HEK293 (cell line): ENCODE measurements around the gene RBM20.

Source experiments
- GLIS1 ChIP-seq: fragments of 450-650 bp; formaldehyde crosslinking; IDR thresholded peaks from 2 replicates; pipeline ENCODE4 v1.5.1; 2016; ENCODE audit warnings: missing biosample characterization, missing genetic modification characterization
- GLIS2 ChIP-seq: fragments of 450-650 bp; formaldehyde crosslinking; IDR thresholded peaks from 2 replicates; pipeline ENCODE4 v1.5.1; 2016; ENCODE audit warnings: missing biosample characterization, missing genetic modification characterization
- IKZF3 ChIP-seq: fragments of 450-650 bp; IDR thresholded peaks from 2 replicates; pipeline ENCODE4 v1.5.0; 2018; ENCODE audit warnings: missing biosample characterization, mild to moderate bottlenecking, missing genetic modification characterization, moderate library complexity
- KLF7 ChIP-seq: fragments of 450-650 bp; formaldehyde crosslinking; IDR thresholded peaks from 2 replicates; pipeline ENCODE4 v1.5.1; 2016; ENCODE audit warnings: missing biosample characterization, missing genetic modification characterization, borderline replicate concordance
- PRDM1 ChIP-seq: fragments of 450-650 bp; formaldehyde crosslinking; IDR thresholded peaks from 2 replicates; pipeline ENCODE4; 2016; ENCODE audit warnings: missing biosample characterization, missing genetic modification characterization
- ZBTB8A ChIP-seq: fragments of 450-650 bp; formaldehyde crosslinking; IDR thresholded peaks from 2 replicates; pipeline ENCODE4 v1.5.1; 2016; ENCODE audit warnings: missing biosample characterization, missing genetic modification characterization
- ZFP37 ChIP-seq: fragments of 450-650 bp; formaldehyde crosslinking; IDR thresholded peaks from 2 replicates; pipeline ENCODE4 v1.5.1; 2016; ENCODE audit warnings: missing biosample characterization, missing genetic modification characterization
- ZFP69B ChIP-seq: fragments of 450-650 bp; formaldehyde crosslinking; IDR thresholded peaks from 2 replicates; pipeline ENCODE4 v1.5.1; 2016; ENCODE audit warnings: missing biosample characterization, missing genetic modification characterization
- ZIC2 ChIP-seq: fragments of 450-650 bp; formaldehyde crosslinking; IDR thresholded peaks from 2 replicates; pipeline ENCODE4 v1.5.1; 2016; ENCODE audit warnings: missing biosample characterization, missing genetic modification characterization
- ZNF132 ChIP-seq: fragments of 450-650 bp; formaldehyde crosslinking; IDR thresholded peaks from 2 replicates; pipeline ENCODE4 v1.5.1; 2017; ENCODE audit warnings: missing biosample characterization, missing genetic modification characterization, borderline replicate concordance
- ZNF140 ChIP-seq: fragments of 450-650 bp; formaldehyde crosslinking; IDR thresholded peaks from 2 replicates; pipeline ENCODE4 v1.5.1; 2016; ENCODE audit warnings: missing biosample characterization, missing genetic modification characterization
- ZNF335 ChIP-seq: fragments of 450-650 bp; formaldehyde crosslinking; conservative IDR thresholded peaks from 2 replicates; pipeline ENCODE4 v1.5.1; 2016; ENCODE audit warnings: missing biosample characterization, missing genetic modification characterization
- ZNF366 ChIP-seq: fragments of 450-650 bp; formaldehyde crosslinking; conservative IDR thresholded peaks from 2 replicates; pipeline ENCODE4 v1.5.1; 2016; ENCODE audit warnings: missing biosample characterization, missing genetic modification characterization
- ZNF423 ChIP-seq: fragments of 450-650 bp; formaldehyde crosslinking; IDR thresholded peaks from 2 replicates; pipeline ENCODE4 v1.5.1; 2016; ENCODE audit warnings: missing biosample characterization, missing genetic modification characterization
- ZNF510 ChIP-seq: fragments of 450-650 bp; formaldehyde crosslinking; IDR thresholded peaks from 2 replicates; pipeline ENCODE4 v1.5.1; 2018; ENCODE audit warnings: mild to moderate bottlenecking, missing genetic modification characterization, missing biosample characterization; ENCODE audit not compliant: insufficient replicate concordance
- ZNF561 ChIP-seq: fragments of 450-650 bp; IDR thresholded peaks from 2 replicates; pipeline ENCODE4 v1.5.1; 2018; ENCODE audit warnings: missing biosample characterization, missing genetic modification characterization, borderline replicate concordance
- ZNF626 ChIP-seq: fragments of 450-650 bp; sonication (Bioruptor Pico); formaldehyde crosslinking; IDR thresholded peaks from 2 replicates; pipeline ENCODE4 v1.5.1; 2018; ENCODE audit warnings: missing biosample characterization, missing genetic modification characterization, inconsistent platforms
- ZNF629 ChIP-seq: fragments of 450-650 bp; formaldehyde crosslinking; IDR thresholded peaks from 2 replicates; pipeline ENCODE4 v1.5.1; 2017; ENCODE audit warnings: missing biosample characterization, missing genetic modification characterization
- ZNF664 ChIP-seq: fragments of 450-650 bp; formaldehyde crosslinking; IDR thresholded peaks from 2 replicates; pipeline ENCODE4 v1.5.1; 2016; ENCODE audit warnings: missing biosample characterization, missing genetic modification characterization
- ZNF747 ChIP-seq: fragments of 450-650 bp; formaldehyde crosslinking; IDR thresholded peaks from 2 replicates; pipeline ENCODE4 v1.5.1; 2016; ENCODE audit warnings: missing biosample characterization, missing genetic modification characterization
- ZNF785 ChIP-seq: fragments of 450-650 bp; formaldehyde crosslinking; IDR thresholded peaks from 2 replicates; pipeline ENCODE4 v1.5.1; 2016; ENCODE audit warnings: missing biosample characterization, missing genetic modification characterization
- ZSCAN30 ChIP-seq: fragments of 450-650 bp; IDR thresholded peaks from 2 replicates; pipeline ENCODE4 v1.5.1; 2018; ENCODE audit warnings: missing biosample characterization, mild to moderate bottlenecking, missing genetic modification characterization, moderate library complexity
- ZXDB ChIP-seq: fragments of 450-650 bp; formaldehyde crosslinking; IDR thresholded peaks from 2 replicates; pipeline ENCODE4 v1.5.1; 2016; ENCODE audit warnings: missing biosample characterization, missing genetic modification characterization
- TF ChIP-seq, protein P1 (sequence below): fragments of 450-650 bp; formaldehyde crosslinking; IDR thresholded peaks from 2 replicates; pipeline ENCODE4 v1.5.1; 2016; ENCODE audit warnings: missing biosample characterization, missing genetic modification characterization
- TF ChIP-seq, protein P2 (sequence below): fragments of 450-650 bp; formaldehyde crosslinking; IDR thresholded peaks from 2 replicates; pipeline ENCODE4; 2016; ENCODE audit warnings: missing biosample characterization, missing genetic modification characterization
- TF ChIP-seq, protein P3 (sequence below): fragments of 450-650 bp; formaldehyde crosslinking; IDR thresholded peaks from 2 replicates; pipeline ENCODE4 v1.5.1; 2016; ENCODE audit warnings: missing biosample characterization, missing genetic modification characterization
- TF ChIP-seq, protein P4 (sequence below): fragments of 450-650 bp; formaldehyde crosslinking; IDR thresholded peaks from 2 replicates; pipeline ENCODE4 v1.5.1; 2017; ENCODE audit warnings: missing biosample characterization, mild to moderate bottlenecking, missing genetic modification characterization, moderate library complexity

RBM20 gene

DNA sequence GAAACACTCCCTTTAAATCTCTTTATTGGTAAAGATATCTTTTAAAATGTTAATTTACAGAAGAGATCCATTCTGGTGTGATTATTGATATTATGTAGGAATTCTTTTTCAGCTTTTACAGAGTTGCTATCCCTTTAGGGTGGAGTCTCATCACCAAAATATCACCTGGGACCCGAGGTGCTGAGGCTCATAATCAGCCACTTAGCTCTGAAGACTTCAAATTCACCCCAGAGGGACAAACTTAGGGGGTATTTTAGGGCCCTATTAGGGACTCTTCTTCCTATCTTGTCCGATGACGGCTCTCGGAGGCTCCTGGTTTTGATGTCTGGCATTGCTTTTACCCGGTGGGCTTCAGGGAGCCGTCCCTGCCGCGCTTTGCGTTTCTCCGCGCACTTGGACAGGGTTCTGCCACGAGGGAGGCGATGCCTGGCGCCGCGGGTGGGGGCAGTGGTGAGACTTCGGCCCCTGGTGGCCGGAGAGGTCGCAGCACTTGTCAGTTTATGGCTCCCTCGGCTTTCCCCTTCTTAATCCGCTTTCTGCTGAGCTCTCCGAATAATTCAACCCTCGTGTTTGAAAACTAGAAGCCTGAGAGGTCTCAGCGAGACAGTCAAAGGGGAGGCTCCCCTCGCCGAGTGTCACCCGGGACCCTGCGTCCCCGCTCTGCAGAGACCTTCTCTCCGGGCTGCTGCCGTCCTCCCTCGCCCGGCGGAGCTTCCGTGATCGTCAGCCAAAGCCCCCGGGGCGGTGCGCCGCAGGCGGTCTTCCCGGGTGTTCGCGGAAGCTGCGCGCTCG is 27.8 kb downstream of the RBM20 start (continued):
- TF ChIP-seq, protein P1, sequence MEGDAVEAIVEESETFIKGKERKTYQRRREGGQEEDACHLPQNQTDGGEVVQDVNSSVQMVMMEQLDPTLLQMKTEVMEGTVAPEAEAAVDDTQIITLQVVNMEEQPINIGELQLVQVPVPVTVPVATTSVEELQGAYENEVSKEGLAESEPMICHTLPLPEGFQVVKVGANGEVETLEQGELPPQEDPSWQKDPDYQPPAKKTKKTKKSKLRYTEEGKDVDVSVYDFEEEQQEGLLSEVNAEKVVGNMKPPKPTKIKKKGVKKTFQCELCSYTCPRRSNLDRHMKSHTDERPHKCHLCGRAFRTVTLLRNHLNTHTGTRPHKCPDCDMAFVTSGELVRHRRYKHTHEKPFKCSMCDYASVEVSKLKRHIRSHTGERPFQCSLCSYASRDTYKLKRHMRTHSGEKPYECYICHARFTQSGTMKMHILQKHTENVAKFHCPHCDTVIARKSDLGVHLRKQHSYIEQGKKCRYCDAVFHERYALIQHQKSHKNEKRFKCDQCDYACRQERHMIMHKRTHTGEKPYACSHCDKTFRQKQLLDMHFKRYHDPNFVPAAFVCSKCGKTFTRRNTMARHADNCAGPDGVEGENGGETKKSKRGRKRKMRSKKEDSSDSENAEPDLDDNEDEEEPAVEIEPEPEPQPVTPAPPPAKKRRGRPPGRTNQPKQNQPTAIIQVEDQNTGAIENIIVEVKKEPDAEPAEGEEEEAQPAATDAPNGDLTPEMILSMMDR (tag by site-specific recombination), result peak; percentile 98
- no peak for TF ChIP-seq ZNF785 (tag by site-specific recombination)
- TF ChIP-seq ZFP37, result peak; percentile 65; the same call in 1 of the 2 replicates
- no peak for TF ChIP-seq ZNF510 (tag by site-specific recombination)
- no peak for TF ChIP-seq ZNF132 (tag by site-specific recombination)
- TF ChIP-seq ZNF366 (tag by site-specific recombination), result peak; percentile 24; the same call in 1 of the 2 replicates
- TF ChIP-seq, protein P2, sequence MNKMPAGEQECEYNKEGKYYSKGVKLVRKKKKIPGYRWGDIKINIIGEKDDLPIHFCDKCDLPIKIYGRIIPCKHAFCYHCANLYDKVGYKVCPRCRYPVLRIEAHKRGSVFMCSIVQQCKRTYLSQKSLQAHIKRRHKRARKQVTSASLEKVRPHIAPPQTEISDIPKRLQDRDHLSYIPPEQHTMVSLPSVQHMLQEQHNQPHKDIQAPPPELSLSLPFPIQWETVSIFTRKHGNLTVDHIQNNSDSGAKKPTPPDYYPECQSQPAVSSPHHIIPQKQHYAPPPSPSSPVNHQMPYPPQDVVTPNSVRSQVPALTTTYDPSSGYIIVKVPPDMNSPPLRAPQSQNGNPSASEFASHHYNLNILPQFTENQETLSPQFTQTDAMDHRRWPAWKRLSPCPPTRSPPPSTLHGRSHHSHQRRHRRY, result no peak
- TF ChIP-seq GLIS1 (tag by site-specific recombination), result peak; percentile 59
- peak; percentile 40; the same call in 1 of the 2 replicates for TF ChIP-seq ZXDB
- peak; percentile 62; the same call in 1 of the 2 replicates for TF ChIP-seq ZNF561 (tag by site-specific recombination)
- TF ChIP-seq, protein P3, sequence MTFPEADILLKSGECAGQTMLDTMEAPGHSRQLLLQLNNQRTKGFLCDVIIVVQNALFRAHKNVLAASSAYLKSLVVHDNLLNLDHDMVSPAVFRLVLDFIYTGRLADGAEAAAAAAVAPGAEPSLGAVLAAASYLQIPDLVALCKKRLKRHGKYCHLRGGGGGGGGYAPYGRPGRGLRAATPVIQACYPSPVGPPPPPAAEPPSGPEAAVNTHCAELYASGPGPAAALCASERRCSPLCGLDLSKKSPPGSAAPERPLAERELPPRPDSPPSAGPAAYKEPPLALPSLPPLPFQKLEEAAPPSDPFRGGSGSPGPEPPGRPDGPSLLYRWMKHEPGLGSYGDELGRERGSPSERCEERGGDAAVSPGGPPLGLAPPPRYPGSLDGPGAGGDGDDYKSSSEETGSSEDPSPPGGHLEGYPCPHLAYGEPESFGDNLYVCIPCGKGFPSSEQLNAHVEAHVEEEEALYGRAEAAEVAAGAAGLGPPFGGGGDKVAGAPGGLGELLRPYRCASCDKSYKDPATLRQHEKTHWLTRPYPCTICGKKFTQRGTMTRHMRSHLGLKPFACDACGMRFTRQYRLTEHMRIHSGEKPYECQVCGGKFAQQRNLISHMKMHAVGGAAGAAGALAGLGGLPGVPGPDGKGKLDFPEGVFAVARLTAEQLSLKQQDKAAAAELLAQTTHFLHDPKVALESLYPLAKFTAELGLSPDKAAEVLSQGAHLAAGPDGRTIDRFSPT (tag by site-specific recombination), result no peak
- TF ChIP-seq ZNF626, result no peak
- TF ChIP-seq, protein P4, sequence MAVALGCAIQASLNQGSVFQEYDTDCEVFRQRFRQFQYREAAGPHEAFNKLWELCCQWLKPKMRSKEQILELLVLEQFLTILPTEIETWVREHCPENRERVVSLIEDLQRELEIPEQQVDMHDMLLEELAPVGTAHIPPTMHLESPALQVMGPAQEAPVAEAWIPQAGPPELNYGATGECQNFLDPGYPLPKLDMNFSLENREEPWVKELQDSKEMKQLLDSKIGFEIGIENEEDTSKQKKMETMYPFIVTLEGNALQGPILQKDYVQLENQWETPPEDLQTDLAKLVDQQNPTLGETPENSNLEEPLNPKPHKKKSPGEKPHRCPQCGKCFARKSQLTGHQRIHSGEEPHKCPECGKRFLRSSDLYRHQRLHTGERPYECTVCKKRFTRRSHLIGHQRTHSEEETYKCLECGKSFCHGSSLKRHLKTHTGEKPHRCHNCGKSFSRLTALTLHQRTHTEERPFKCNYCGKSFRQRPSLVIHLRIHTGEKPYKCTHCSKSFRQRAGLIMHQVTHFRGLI (tag by site-specific recombination), result no peak
- TF ChIP-seq ZSCAN30 (tag by site-specific recombination), result peak; percentile 15; the same call in 1 of the 2 replicates
- peak; percentile 82 for TF ChIP-seq PRDM1 (tag by site-specific recombination)
- peak; percentile 39 for TF ChIP-seq ZNF335 (tag by site-specific recombination)
- TF ChIP-seq ZBTB8A (tag by site-specific recombination), result 0 out of 2 replicates have a peak, but pooled peaks have one; percentile 19
- peak; percentile 97 for TF ChIP-seq ZNF423 (tag by site-specific recombination)
- TF ChIP-seq ZNF664, result no peak
- TF ChIP-seq KLF7 (tag by site-specific recombination), result no peak
- TF ChIP-seq ZNF629, result no peak
- peak; percentile 79 for TF ChIP-seq GLIS2
- no peak for TF ChIP-seq ZFP69B (tag by site-specific recombination)
- TF ChIP-seq IKZF3 (tag by site-specific recombination), result peak; percentile 67
- no peak for TF ChIP-seq ZNF140 (tag by site-specific recombination)
- peak; percentile 81 for TF ChIP-seq ZIC2 (tag by site-specific recombination)
- no peak for TF ChIP-seq ZNF747 (tag by site-specific recombination)
